ENCODE data around the gene MAN2C1.
"Not testable (repeated sequence)": the region's sequence is repeated elsewhere in the genome, so short reads cannot be mapped to it uniquely, and the experiment has no call there.

Gene MAN2C1

DNA sequence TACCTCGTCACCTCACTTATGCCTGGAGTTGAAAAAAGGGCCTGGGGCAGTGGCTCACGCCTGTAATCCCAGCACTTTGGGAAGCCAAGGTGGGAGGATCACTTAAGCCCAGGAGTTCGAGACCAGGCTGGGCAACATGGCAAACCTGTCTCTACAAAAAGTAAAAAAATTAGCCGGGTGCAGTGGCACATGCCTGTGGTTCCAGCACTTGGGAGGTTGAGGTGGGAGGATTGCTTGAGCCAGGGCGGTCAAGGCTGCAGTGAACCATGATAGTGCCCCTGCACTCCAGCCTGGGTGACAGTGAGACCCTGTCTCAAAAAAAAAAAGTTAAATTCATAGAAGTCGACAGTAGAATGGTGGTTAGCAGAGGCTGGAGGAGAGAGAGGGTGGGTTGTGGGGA, 26.2 kb downstream of the MAN2C1 start:
- DNase-seq (ENCODE audit: low spot score): no peak

DNA sequence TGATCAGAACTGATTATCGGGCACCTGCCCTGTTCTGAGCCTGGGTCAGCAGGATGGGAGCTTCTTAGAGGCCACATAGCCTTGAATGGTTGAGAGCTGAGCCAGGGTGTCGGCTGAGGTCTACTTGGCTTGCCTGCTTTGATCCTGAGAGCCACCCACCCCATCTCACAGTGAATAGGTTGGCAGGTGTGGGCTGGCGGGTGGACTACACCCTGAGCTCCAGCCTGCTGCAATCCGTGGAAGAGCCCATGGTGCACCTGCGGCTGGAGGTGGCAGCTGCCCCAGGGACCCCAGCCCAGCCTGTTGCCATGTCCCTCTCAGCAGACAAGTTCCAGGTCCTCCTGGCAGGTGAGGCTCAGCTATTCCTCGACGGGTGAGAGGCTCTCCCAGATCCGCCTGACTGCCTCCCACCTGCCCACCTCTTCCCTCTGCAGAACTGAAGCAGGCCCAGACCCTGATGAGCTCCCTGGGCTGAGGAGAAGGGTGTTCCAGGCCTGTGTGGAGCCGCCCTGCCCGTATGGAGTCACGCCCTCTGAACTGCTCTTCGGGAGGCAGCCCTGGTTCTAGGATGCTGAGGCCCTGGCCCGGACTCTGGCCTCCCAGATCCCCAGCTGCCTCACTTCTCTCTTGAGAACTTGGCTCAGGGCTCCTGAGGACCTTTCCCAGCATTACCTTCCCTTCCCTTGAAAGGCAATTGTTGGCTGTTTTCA, 28.7 kb downstream of the MAN2C1 start:
- DNase-seq (ENCODE audit: low spot score): no peak

DNA sequence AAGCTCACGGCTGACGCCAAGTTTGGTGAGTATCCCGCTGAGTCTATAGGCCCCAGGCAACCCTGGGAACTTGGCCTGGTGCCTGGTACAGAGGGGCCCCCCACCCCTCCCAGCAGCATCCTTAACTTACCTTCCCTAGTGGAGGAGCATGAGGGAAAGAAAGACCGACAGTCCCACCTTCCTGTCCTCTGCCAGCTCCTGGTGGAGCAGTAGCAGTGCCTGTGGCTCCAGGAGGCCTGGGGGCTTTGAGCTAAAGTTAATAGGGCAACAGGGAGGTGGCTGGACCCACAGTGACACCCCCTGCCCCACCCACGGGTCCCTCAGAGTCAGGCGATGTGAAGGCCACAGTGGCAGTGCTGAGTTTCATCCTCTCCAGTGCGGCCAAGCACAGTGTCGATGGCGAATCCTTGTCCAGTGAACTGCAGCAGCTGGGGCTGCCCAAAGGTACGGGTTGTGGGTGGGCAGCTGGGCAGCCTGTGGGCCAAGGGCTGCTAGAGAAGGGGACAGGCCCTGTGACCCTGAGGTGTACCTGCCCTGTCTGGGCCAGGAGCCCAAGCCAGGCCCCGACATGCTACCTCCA, 29.7 kb downstream of the MAN2C1 start:
- no peak for DNase-seq (ENCODE audit: low spot score)

DNA sequence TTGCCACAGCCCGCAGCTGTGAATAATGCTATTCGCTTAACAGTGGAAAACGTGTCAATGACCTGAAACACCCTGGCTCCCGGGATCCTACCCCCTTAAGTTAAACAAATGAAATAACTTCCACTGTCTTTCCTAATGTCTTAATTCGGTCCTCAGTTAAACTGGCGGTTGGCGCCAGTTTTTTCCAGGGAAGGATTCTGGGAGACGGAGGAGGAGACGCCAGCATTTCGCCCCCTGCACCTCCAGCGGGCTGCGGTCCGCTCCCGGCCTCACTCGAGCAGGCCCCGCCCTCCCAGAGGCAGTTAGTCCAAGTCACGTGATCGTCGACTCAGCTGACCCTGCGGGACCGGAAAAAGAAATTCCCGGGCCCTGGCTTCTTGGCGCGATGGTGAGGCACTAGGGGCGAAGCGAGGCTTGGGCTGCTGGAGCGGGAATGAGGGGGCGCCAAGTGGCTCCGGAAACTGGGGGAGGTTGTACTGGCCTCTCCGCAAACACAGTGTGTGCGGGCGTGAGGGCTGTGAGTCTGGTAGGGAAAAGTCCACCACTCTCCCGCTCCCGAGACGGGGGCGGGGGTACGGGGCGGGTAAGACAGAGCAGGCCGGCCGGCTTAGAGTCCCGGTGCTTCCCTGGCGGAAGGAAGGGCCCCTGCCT, 32.6 kb downstream of the MAN2C1 start, which contains the start of gene COMMD4:
Gene COMMD4, plus strand, starts transcription at position 359 of the 651 bp plus-strand sequence. Its CDS starts 27 bp downstream, at position 386.
- peak; percentile 15 for DNase-seq (ENCODE audit: low spot score)

DNA sequence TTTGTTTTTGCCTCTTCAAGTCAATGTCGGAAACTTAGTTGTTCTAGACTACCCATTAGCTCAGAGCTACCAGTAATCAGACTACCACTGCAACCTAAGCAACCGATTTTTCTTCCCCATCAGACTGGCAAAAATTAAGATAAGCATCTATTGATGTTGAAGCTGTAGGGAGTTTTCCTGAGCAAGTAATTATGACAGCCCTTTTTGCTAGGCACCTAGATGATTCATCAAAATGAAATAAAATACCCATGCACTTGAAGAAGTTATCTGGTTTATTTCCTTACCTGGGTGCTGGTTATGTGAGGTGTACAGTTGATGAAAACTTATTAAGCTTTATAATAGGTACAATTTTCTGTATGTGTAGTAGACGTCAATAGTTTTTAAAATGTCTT, 33.1 kb downstream of the MAN2C1 start:
- DNase-seq (ENCODE audit: low spot score): no peak

DNA sequence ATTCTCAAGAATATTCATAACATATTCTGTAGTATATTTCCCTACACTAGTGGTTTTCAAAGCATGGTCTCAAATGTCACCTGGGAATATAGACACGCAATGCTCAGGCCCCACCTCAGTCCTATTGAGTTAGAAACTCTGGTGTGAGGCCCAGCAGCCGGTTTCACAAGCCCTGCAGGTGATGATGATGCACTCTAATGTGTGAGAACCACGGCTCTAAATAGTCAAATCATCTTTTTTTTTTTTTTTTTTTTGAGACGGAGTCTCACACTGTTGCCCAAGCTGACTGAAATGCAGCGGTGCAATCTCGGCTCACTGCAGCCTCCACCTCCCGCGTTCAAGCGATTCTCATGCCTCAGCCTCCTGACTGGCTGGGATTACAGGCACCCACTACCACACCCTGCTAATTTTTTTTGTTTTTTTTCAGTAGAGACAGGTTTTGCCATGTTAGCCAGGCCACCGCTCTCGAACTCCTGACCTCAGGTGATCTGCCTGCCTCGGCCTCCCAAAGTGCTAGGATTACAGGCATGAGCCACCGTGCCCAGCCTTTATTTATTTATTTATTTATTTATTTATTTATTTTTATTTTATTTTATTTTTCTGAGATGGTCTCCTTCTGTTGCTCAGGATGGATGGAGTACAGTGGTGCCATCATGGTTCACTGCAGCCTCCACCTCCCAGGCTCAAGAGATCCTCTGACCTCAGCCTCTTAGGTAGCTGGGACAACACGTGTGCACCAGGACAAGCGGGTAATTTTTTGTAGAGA, 34.6 kb downstream of the MAN2C1 start:
- not testable (repeated sequence) for DNase-seq (ENCODE audit: low spot score)

DNA sequence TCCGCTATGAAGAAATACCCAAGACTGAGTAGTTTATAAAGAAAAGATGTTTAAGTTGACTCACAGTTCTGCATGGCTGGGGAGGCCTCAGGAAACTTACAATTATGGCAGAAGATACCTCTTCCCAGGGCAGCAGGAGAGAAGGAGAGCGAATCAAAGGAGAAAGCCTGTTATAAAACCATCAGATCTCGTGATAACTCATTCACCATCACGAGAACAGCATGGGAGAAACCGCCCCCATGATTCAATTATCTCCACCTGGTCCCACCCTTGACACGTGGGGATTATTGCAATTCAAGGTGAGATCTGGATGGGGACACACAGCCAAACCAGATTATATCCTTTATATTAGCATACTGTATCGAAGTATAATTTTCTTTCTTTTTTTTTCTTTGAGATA, 36.3 kb downstream of the MAN2C1 start:
- not testable (repeated sequence) for DNase-seq (ENCODE audit: low spot score)

DNA sequence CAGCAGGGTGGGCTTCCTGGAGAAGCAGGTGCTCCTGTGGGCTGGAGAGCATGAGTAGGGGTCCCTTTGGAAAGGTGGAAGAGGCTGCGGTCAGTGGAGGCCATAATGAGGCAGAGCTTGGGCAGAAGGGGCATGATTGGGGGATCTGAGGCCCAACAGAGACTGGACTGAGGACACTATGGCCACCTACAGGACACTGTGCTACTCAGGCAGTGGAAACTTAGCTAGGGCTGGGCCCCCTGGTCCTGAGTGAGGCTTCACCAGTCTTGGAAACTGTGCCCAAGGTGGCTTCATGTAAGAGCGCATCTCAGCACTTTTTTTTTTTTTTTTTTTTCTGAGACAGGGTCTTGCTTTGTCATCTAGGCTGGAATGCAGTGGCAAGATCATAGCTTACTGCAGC, 38.8 kb downstream of the MAN2C1 start:
- DNase-seq (ENCODE audit: low spot score): no peak

DNA sequence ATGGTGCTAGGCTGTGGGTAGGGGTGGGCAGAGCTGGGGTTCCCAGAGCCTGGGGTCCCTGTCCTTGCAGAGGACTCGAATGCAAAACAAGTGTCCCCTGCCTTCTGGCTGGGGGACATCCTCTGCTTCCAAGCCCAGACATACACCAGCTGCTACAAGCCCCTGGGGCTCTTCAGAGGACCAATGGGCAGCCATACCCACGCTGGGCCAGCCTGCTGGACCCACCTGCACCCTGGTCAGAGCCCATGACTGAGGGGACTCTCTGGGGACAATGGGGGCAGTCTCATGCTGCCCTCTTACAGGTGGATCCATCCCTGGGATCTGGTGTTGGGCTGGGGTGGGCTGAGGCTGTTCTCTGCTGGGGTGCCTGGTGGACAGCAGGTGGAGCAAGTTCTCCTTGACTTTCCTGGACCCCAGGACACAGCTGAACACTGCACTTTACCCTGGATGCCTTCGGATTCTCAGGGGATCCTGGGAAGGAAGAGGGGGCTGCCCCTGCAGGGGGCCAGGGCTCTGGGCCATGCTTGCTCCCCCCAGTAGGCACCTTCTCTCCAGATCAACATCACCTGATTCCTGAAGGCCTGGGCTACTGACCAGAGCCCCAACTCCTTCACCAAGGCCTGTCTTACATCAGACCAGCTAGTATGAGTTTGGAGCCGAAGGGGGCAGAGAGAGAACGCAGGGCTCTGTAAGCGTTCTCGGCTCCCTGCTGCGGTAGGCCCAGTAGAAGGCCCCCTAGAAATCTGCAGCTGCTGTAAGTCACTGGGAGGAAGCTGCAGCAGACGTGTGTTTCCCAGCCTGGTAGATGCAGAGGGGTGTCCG, 39.7 kb downstream of the MAN2C1 start:
- DNase-seq (ENCODE audit: low spot score): no peak

DNA sequence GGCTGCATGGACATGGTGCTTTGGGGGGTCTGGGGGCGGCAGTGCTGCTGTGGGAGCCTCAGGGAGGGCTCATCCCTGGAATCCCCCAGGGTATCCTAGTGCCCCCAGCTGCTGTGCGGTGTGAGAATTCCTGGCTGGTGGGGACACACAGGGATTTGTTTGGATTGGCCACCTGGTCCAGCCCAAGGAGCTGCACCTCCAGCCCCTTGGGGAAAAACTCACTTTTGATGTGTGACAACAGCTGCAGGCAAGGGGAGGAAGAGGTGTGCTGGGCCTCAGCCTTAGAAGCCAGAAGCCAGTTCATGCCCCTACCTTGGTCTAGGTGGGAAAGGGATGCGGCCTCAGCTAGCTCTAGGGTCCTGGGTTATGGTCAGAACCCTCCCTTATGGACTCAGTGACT, 40.9 kb downstream of the MAN2C1 start:
- DNase-seq (ENCODE audit: low spot score): no peak

DNA sequence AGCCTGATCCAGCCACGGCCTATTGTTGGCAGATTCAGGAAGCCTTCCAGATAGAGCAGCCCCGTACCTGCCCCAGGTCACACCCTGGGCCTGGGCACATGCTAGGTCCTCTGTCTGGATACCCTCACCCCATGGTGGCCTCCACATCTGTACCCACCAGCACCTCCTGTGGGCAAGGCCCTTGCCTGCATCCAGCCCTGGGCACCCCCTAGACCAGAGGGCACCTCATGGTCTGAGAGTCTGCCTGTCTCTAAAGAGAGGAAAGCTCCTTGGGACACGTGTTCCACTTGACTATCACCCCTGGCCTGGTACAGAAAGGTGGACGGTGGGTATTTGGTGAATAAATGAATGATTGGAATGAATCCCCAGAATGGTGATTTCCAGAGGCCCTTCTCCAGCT, 41.4 kb downstream of the MAN2C1 start:
- DNase-seq (ENCODE audit: low spot score): no peak

DNA sequence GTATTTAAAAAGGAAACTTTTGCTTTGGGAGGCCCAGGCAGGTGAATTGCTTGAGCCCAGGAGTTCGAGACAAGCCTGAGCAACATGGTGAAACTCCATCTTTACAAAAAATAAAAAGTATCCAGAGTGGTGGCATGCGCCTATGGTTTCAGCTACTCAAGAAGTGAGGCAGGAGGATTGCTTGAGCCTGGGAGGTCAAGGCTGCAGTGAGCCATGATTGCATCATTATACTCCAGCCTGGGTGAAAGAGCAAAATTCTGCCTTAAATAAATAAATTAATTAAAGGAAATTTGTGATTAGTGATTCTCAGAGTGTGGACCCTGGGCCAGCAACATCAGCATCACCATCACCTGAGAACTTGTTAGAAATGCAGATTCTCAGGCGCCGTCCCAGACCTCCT, 42.5 kb downstream of the MAN2C1 start:
- no peak for DNase-seq (ENCODE audit: low spot score)

DNA sequence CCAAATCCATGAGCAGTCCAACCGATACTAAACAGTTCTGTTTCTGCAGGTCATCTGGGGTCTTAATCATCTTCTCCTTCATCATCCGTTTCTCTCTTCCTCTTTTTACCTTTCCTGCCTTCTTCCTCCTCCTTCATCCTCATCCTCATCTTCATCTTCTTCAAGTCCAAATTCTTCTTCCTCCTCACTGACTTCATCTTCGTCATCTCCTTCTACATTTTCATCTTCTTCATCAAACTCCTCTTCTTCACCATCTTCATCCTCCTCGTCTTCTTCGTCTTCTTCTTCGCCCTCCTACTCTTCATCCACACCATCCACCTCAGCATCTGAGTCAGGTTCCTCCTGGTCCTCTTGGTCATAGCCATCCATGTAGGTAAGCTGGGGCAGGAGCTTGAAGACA, 46.7 kb downstream of the MAN2C1 start:
- no peak for DNase-seq (ENCODE audit: low spot score)

DNA sequence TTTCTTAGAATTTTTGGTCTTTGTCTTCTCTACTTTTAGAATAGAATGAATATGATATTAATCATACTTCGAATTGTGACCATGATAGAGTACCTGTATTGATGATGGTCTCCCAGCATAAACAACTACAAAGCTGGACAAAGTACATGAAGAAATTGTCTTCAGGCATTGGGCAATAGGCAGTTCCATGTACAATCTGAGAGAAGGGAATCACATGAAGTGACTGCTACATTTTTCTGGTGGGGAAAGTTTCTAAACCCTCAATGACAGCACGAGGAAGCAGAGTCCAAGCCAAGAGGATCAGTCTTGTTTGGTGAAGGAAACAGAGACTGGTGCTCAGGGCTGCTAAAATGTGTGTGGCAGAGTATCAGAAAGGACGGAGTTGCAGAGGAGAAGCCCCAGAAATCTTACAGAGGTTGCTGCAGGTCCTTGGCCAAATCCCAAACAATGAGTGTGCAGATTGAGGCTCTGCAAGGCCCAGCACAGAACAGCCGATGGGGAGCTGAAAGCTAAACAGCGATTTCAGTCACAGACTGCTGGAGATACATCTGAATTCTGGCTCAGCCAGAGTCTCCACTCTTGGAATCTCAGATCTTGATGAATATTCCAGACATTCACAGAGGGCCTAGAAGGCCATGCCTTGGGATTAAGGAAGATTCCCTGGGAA, 49.0 kb downstream of the MAN2C1 start:
- DNase-seq (ENCODE audit: low spot score): not testable (repeated sequence)

DNA sequence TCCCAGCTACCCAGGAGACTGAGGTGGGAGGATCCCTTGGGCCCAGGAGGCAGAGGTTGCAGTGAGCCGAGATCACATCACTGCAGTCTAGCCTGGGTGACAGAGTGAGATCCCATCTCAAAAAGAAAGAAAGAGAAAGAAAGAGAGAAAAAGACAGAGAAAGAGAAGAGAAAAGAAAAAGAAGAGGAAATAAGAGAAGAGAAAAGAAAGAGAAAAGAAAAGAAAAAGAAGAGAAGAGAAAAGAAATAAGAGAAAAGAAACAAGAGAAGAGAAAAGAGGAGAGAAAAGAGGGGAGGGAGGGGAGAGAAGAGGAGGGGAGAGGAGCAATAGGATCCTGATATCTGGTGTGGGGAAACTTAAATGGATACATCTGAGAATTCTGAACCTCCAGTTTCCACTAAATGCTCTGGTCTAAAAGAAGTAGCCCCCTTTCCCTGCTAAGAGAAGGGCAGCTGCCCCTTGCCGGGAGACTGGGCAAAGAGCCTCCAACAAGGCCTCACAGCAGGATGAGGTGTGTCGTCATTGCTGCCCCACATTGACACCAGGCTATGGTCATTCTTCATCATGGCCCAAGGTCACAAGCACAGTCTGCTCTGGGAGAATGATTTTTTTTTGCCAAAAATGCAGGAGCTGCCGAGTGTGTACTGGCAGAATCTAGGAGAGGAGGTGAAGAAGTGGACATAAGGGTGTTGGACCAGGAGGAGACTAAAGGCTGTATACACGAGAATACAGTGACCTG, 53.7 kb downstream of the MAN2C1 start:
- DNase-seq (ENCODE audit: low spot score): no peak

DNA sequence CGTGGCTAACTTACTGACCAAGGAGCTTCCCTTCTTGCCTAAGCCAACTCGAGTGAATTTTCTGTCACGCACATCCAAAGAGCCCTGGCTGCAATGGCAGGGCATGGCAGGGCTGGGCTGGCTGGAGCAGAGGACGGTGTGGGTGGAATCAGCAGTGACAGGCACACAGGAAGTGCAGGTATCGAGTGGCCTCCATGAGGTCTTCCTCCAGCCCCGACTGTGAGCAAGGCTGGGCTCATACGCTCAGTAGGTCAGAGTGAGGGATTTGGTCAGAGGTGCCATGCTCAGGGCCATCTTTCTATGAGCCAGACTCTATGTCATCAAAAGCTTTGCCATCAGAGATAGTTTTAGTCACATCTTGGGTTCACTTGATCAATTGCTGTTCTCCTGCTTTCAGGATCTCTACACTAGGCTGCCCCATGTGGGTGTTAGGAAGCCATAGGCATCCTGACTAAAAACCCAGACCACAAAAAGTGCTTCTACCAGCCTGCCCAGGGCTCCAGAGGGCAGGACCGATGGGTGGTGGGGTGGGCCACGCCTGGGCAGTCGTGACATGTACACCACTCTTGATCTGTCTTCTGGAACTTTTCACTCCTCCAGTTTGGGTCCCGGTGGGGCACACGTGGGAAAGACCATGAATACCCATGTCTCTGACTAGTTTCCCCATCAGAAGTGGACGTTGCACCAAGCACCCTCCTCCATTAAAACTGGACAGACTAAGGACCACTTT, 55.1 kb downstream of the MAN2C1 start:
- DNase-seq (ENCODE audit: low spot score): no peak

DNA sequence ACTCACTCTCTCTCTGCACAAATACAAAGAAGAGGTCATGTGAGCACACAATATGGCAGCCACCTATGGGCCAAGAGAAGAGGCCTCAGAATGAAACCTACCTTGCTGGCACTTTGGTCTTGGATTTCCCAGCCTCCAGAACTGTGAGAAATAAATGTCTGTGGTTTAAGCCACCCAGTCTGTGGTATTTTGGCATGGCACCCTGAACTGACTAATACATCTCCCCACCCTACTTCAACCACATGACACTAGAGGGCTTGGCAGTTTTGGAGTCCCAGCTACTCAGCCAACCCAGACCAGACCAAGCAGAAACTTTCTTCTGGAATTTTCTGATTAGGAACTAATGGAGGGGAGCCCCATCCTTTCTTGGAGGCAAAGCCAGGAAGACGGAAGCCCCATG, 55.9 kb downstream of the MAN2C1 start:
- DNase-seq (ENCODE audit: low spot score): not testable (repeated sequence)

DNA sequence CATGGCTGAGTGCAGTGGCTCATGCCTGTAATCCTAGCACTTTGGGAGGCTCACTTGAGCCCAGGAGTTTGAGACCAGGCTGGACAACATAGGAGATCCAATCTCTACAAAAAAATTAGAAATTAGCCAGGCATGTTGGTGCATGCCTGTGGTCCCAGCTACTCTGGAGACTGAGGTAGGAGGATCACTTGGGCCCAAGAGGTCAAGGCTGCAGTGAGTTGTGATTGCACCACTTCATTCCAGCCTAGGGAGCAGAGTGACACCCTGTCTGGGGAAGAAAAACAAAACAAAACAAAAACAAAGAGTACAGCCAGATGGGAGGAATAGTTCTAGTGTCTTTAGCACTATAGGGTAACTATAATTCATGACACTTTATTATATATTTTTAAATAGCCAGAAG, 58.7 kb downstream of the MAN2C1 start:
- DNase-seq (ENCODE audit: low spot score): no peak

DNA sequence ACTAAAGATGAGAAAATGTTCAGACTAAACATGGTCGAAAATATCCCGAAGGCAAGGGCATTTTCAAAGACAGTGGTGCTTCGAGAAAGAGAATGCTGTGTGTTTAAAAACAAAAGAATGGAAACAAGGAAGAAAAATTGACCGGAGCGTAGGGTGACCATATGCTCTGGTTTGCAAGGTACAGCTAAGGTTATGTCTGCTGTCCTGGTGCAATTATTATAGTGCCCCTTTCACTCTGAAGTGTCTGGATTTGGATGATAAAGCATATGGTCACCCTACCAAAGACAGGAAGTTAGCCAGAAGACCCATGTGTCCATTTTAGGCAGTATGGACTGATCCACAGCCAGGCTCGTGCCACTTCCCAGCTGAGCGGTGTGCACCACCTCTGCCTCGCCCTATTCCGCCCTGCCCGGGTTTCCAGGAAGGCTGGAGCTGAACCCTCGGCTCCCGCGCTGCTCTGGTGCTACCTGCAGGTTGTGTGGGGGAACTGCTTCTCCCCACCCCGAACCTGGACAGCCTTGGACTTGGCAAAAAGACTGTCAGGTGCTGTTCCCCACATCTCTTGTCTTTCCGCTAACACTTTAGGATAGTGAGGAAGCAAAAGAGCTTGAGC, 60.5 kb downstream of the MAN2C1 start:
- peak; percentile 19 for DNase-seq (ENCODE audit: low spot score)
